ENCODE data around the gene DRD2.

Gene DRD2

GRCh38 chr11:113484223-113484622 is 9.0 kb upstream of the DRD2 start:
- Histone ChIP-seq H3K36me3 (ENCODE audit: control insufficient read depth in 1 of 2, insufficient read depth in 2 of 2, low read length in 2 of 2) (no peaks in the 10 kb centered on the region), H3K4me3 (ENCODE audit: low read depth in 1 of 2, low read length in 2 of 2) (no peak overlapping the region), H3K4me1 (ENCODE audit: control insufficient read depth in 1 of 2, insufficient read depth in 2 of 2, low read length in 2 of 2) (no peaks in the 10 kb centered on the region), H3K9me3 (ENCODE audit: control insufficient read depth in 1 of 2, low read length in 2 of 2) (no peaks in the 10 kb centered on the region), H3K9ac (ENCODE audit: low read depth in 1 of 2, low read length in 2 of 2) (no peak overlapping the region), H3K27me3 (ENCODE audit: control insufficient read depth in 1 of 2, insufficient read depth in 2 of 2, low read length in 2 of 2) (no peaks in the 10 kb centered on the region), H3K27ac (ENCODE audit: low read depth, low read length) (no peak overlapping the region)

DNA sequence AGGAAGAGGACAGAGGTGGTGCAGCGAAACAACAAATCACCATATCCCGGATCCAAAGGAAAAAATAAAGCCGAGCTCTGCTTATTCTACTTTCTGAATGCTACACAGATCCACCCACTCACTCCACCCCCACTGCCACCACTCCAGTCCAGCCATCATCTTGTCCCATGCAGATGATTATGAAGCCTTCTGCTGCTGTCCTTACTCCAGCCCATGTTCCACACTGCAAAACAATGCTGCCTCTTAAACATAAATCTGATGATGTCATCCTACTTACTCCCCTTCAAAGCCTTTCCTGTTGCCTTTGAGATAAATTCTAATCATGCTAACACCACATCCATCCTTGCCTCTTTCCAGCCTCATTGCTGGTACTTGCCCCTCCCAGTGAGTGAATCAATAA is 6.5 kb upstream of the DRD2 start:
- Histone ChIP-seq H3K36me3 (ENCODE audit: control insufficient read depth in 1 of 2, insufficient read depth in 2 of 2, low read length in 2 of 2) (no peaks in the 10 kb centered on the region), H3K27ac (ENCODE audit: low read depth, low read length) (no peak overlapping the region), H3K9ac (ENCODE audit: low read depth in 1 of 2, low read length in 2 of 2) (no peak overlapping the region), H3K4me1 (ENCODE audit: control insufficient read depth in 1 of 2, insufficient read depth in 2 of 2, low read length in 2 of 2) (no peaks in the 10 kb centered on the region), H3K4me3 (ENCODE audit: low read depth in 1 of 2, low read length in 2 of 2) (no peak overlapping the region), H3K27me3 (ENCODE audit: control insufficient read depth in 1 of 2, insufficient read depth in 2 of 2, low read length in 2 of 2) (peaks cover 12 to 13% of the 10 kb centered on the region in 2 donors), H3K9me3 (ENCODE audit: control insufficient read depth in 1 of 2, low read length in 2 of 2) (no peaks in the 10 kb centered on the region)

DNA sequence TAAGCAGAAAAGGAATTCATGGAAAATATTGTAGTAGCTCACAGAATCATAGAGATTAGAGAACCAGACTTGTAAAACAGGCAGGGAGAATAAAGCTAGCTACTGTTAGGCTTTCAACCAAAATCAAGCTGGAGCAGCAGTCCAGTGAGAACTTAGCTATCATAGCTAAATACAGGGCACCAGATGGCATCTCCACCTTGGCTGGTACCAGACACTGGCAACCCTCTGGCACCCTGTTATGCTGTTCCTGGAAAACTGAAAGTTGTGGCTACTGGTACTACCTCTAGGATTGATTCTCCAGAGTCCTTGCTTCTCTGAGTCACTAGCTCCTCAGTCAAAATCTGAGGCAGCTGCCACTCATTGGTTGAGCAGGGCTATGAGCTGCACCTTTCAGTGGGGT is 6.0 kb upstream of the DRD2 start:
- no peak overlapping the region for H3K4me3 ChIP-seq (ENCODE audit: low read depth in 1 of 2, low read length in 2 of 2)
- peaks cover 16 to 18% of the 10 kb centered on the region in 2 donors for H3K27me3 ChIP-seq (ENCODE audit: control insufficient read depth in 1 of 2, insufficient read depth in 2 of 2, low read length in 2 of 2)
- H3K9me3 ChIP-seq (ENCODE audit: control insufficient read depth in 1 of 2, low read length in 2 of 2), result no peaks in the 10 kb centered on the region
- H3K9ac ChIP-seq (ENCODE audit: low read depth in 1 of 2, low read length in 2 of 2), result no peak overlapping the region
- H3K27ac ChIP-seq (ENCODE audit: low read depth, low read length), result no peak overlapping the region
- no peaks in the 10 kb centered on the region for H3K36me3 ChIP-seq (ENCODE audit: control insufficient read depth in 1 of 2, insufficient read depth in 2 of 2, low read length in 2 of 2)
- H3K4me1 ChIP-seq (ENCODE audit: control insufficient read depth in 1 of 2, insufficient read depth in 2 of 2, low read length in 2 of 2), result no peaks in the 10 kb centered on the region

DNA sequence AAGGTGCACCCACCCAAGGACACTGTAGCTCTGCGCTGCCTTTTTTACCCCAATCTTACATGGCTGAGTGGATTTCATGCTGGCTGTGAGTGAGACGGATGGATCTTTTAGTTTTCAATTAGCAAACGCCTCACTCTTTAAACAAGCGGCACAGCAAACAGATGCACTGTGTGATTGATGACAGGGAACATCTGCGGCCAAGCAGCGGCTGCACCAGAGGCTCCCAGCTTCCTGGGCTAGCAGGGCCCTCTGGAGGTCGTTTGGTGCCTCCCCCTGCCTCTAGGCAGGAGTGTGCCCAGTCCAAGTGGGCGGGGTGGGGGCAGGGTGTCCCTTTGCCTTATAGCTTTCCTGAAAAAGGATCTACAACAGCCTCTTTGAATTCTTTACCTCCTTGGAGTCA is 2.1 kb upstream of the DRD2 start:
- no peaks in the 10 kb centered on the region for H3K4me1 ChIP-seq (ENCODE audit: control insufficient read depth in 1 of 2, insufficient read depth in 2 of 2, low read length in 2 of 2)
- no peak overlapping the region for H3K27ac ChIP-seq (ENCODE audit: low read depth, low read length)
- H3K36me3 ChIP-seq (ENCODE audit: control insufficient read depth in 1 of 2, insufficient read depth in 2 of 2, low read length in 2 of 2), result no peaks in the 10 kb centered on the region
- no peaks in the 10 kb centered on the region for H3K9me3 ChIP-seq (ENCODE audit: control insufficient read depth in 1 of 2, low read length in 2 of 2)
- H3K9ac ChIP-seq (ENCODE audit: low read depth in 1 of 2, low read length in 2 of 2), result no peak overlapping the region
- H3K27me3 ChIP-seq (ENCODE audit: control insufficient read depth in 1 of 2, insufficient read depth in 2 of 2, low read length in 2 of 2), result peaks cover 36 to 38% of the 10 kb centered on the region in 2 donors
- no peak overlapping the region for H3K4me3 ChIP-seq (ENCODE audit: low read depth in 1 of 2, low read length in 2 of 2)

GRCh38 chr11:113476553-113476952 is 1.4 kb upstream of the DRD2 start:
- no peak overlapping the region for H3K9ac ChIP-seq (ENCODE audit: low read depth in 1 of 2, low read length in 2 of 2)
- no peaks in the 10 kb centered on the region for H3K9me3 ChIP-seq (ENCODE audit: control insufficient read depth in 1 of 2, low read length in 2 of 2)
- peaks cover 36 to 38% of the 10 kb centered on the region in 2 donors for H3K27me3 ChIP-seq (ENCODE audit: control insufficient read depth in 1 of 2, insufficient read depth in 2 of 2, low read length in 2 of 2)
- H3K4me1 ChIP-seq (ENCODE audit: control insufficient read depth in 1 of 2, insufficient read depth in 2 of 2, low read length in 2 of 2), result no peaks in the 10 kb centered on the region
- no peak overlapping the region for H3K4me3 ChIP-seq (ENCODE audit: low read depth in 1 of 2, low read length in 2 of 2)
- no peak overlapping the region for H3K27ac ChIP-seq (ENCODE audit: low read depth, low read length)
- H3K36me3 ChIP-seq (ENCODE audit: control insufficient read depth in 1 of 2, insufficient read depth in 2 of 2, low read length in 2 of 2), result no peaks in the 10 kb centered on the region

GRCh38 chr11:113474362-113475159 is 637 bp downstream of the DRD2 start:
- Histone ChIP-seq H3K9me3 (ENCODE audit: control insufficient read depth in 1 of 2, low read length in 2 of 2) (no peaks in the 10 kb centered on the region), H3K27ac (ENCODE audit: low read depth, low read length) (no peak overlapping the region), H3K4me3 (ENCODE audit: low read depth in 1 of 2, low read length in 2 of 2) (no peak overlapping the region), H3K36me3 (ENCODE audit: control insufficient read depth in 1 of 2, insufficient read depth in 2 of 2, low read length in 2 of 2) (no peaks in the 10 kb centered on the region), H3K4me1 (ENCODE audit: control insufficient read depth in 1 of 2, insufficient read depth in 2 of 2, low read length in 2 of 2) (no peaks in the 10 kb centered on the region), H3K9ac (ENCODE audit: low read depth in 1 of 2, low read length in 2 of 2) (no peak overlapping the region), H3K27me3 (ENCODE audit: control insufficient read depth in 1 of 2, insufficient read depth in 2 of 2, low read length in 2 of 2) (peaks cover 36 to 38% of the 10 kb centered on the region in 2 donors)

- Histone ChIP-seq H3K4me3 (ENCODE audit: low read depth in 1 of 2, low read length in 2 of 2) (no peak overlapping the region), H3K4me1 (ENCODE audit: control insufficient read depth in 1 of 2, insufficient read depth in 2 of 2, low read length in 2 of 2) (no peaks in the 10 kb centered on the region), H3K9ac (ENCODE audit: low read depth in 1 of 2, low read length in 2 of 2) (no peak overlapping the region), H3K36me3 (ENCODE audit: control insufficient read depth in 1 of 2, insufficient read depth in 2 of 2, low read length in 2 of 2) (no peaks in the 10 kb centered on the region), H3K9me3 (ENCODE audit: control insufficient read depth in 1 of 2, low read length in 2 of 2) (no peaks in the 10 kb centered on the region), H3K27me3 (ENCODE audit: control insufficient read depth in 1 of 2, insufficient read depth in 2 of 2, low read length in 2 of 2) (peaks cover 36 to 38% of the 10 kb centered on the region in 2 donors), H3K27ac (ENCODE audit: low read depth, low read length) (no peak overlapping the region)
Measured at GRCh38 chr11:113473983-113474361, 1.2 kb downstream of the DRD2 start.

GRCh38 chr11:113472471-113472870 is 2.7 kb downstream of the DRD2 start:
- Histone ChIP-seq H3K27me3 (ENCODE audit: control insufficient read depth in 1 of 2, insufficient read depth in 2 of 2, low read length in 2 of 2) (peaks cover 28 to 32% of the 10 kb centered on the region in 2 donors), H3K27ac (ENCODE audit: low read depth, low read length) (no peak overlapping the region), H3K4me3 (ENCODE audit: low read depth in 1 of 2, low read length in 2 of 2) (no peak overlapping the region), H3K36me3 (ENCODE audit: control insufficient read depth in 1 of 2, insufficient read depth in 2 of 2, low read length in 2 of 2) (no peaks in the 10 kb centered on the region), H3K9me3 (ENCODE audit: control insufficient read depth in 1 of 2, low read length in 2 of 2) (no peaks in the 10 kb centered on the region), H3K9ac (ENCODE audit: low read depth in 1 of 2, low read length in 2 of 2) (no peak overlapping the region), H3K4me1 (ENCODE audit: control insufficient read depth in 1 of 2, insufficient read depth in 2 of 2, low read length in 2 of 2) (no peaks in the 10 kb centered on the region)

DNA sequence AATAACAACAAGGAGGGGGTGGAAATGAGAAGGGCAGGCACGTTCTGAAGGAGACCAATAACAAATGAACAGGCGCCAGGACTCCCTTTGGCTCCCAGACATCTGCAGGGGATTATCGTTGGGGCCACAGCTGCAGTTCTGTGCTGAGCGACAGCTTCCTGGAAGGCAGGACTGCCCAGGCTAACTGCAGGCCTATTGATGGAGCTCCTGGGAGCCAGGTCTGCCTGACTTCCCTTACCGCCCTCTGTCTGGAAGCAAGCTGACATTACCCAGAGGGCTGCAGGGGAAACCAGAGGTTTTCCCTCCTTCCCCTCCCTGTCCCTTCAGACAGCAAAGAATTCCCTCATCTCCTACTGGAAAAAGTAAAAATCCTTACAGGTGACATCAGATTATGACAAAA is 5.0 kb downstream of the DRD2 start:
- H3K36me3 ChIP-seq (ENCODE audit: control insufficient read depth in 1 of 2, insufficient read depth in 2 of 2, low read length in 2 of 2), result no peaks in the 10 kb centered on the region
- H3K27me3 ChIP-seq (ENCODE audit: control insufficient read depth in 1 of 2, insufficient read depth in 2 of 2, low read length in 2 of 2), result peaks cover 11 to 15% of the 10 kb centered on the region in 2 donors
- H3K27ac ChIP-seq (ENCODE audit: low read depth, low read length), result no peak overlapping the region
- no peaks in the 10 kb centered on the region for H3K9me3 ChIP-seq (ENCODE audit: control insufficient read depth in 1 of 2, low read length in 2 of 2)
- no peak overlapping the region for H3K4me3 ChIP-seq (ENCODE audit: low read depth in 1 of 2, low read length in 2 of 2)
- H3K9ac ChIP-seq (ENCODE audit: low read depth in 1 of 2, low read length in 2 of 2), result no peak overlapping the region
- H3K4me1 ChIP-seq (ENCODE audit: control insufficient read depth in 1 of 2, insufficient read depth in 2 of 2, low read length in 2 of 2), result no peaks in the 10 kb centered on the region

DNA sequence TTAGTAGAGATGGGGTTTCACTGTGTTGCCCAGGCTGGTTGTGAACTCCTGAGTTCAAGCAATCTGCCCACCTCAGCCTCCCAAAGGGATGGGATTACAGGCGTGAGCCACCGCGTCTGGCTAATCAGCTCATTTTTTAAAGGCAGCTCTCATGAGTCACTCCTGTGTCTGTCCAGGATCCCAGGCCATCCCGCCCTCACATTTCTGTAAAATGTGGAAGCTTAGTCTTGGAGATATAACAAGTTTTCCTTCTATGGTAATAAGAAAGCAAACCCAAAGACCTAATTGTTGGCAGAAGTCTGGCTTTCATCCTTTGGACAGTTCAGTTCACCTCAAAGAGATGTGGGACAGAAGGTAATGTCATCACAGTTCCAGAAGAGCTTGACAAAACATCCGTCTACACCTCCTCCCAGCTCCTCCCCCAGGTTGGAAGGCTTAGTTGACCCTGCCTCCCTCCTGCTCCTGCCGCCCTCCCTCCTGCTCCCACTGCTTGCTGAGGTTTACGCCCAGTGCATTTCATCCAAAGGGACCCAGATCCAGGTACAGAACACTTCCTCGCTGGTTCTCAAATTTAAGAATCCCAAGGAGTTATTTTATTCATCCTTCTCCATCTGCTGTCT is 6.4 kb downstream of the DRD2 start:
- H3K27ac ChIP-seq (ENCODE audit: low read depth, low read length), result no peak overlapping the region
- no peak overlapping the region for H3K9ac ChIP-seq (ENCODE audit: low read depth in 1 of 2, low read length in 2 of 2)
- no peak overlapping the region for H3K4me3 ChIP-seq (ENCODE audit: low read depth in 1 of 2, low read length in 2 of 2)
- H3K27me3 ChIP-seq (ENCODE audit: control insufficient read depth in 1 of 2, insufficient read depth in 2 of 2, low read length in 2 of 2), result peaks cover 6 to 8% of the 10 kb centered on the region in 2 donors
- no peaks in the 10 kb centered on the region for H3K4me1 ChIP-seq (ENCODE audit: control insufficient read depth in 1 of 2, insufficient read depth in 2 of 2, low read length in 2 of 2)
- H3K9me3 ChIP-seq (ENCODE audit: control insufficient read depth in 1 of 2, low read length in 2 of 2), result no peaks in the 10 kb centered on the region
- no peaks in the 10 kb centered on the region for H3K36me3 ChIP-seq (ENCODE audit: control insufficient read depth in 1 of 2, insufficient read depth in 2 of 2, low read length in 2 of 2)

Data from duodenal mucosa (tissue), 2 donors.